Keratinocyte (primary cell): ENCODE data around the gene SRD5A1. TPM values are rescaled to one million over a fixed set of nuclear protein-coding genes. Genes with fewer than 3 reads are reported as not detected.

Experiments used
- DNase-seq: peaks from one replicate; pipeline ENCODE4 v3.0.0-alpha.2; 2011; ENCODE audit warnings: low read depth, missing footprints, low spot score
- FAIRE-seq: peaks from 2 replicates; lab custom pipeline; 2011; peaks lifted over from hg19 to GRCh38; lab: Jason Lieb, UNC
- H2AFZ ChIP-seq: 2 replicates; pipeline ENCODE4 v1.6.0; 2012; ENCODE audit warnings: low read length, control low read depth, inconsistent platforms; ENCODE audit not compliant: control insufficient read depth
- H3K27ac ChIP-seq: 2 replicates; pipeline ENCODE4 v1.5.1; 2011; ENCODE audit warnings: low read length; ENCODE audit not compliant: control insufficient read depth, insufficient read depth
- H3K27me3 ChIP-seq: 3 replicates; pipeline ENCODE4 v1.6.0; 2011; ENCODE audit warnings: low read length; ENCODE audit not compliant: control insufficient read depth, insufficient read depth; ENCODE audit errors: extremely low read depth
- H3K36me3 ChIP-seq, 2 experiments: 2 replicates in 1 of 2; 3 replicates in 1 of 2; pipeline ENCODE4 v1.5.1; 2011; ENCODE audit warnings: low read length in 2 of 2, mild to moderate bottlenecking in 1 of 2; ENCODE audit not compliant: control insufficient read depth in 2 of 2, insufficient read depth in 2 of 2; ENCODE audit errors: extremely low read depth in 1 of 2
- H3K4me1 ChIP-seq: 3 replicates; pipeline ENCODE4 v1.5.1; 2011; ENCODE audit warnings: low read length; ENCODE audit not compliant: control insufficient read depth, insufficient read depth; ENCODE audit errors: extremely low read depth
- H3K4me2 ChIP-seq: 3 replicates; pipeline ENCODE4 v1.6.0; 2011; ENCODE audit warnings: low read depth, low read length; ENCODE audit not compliant: control insufficient read depth, insufficient read depth; ENCODE audit errors: extremely low read depth
- H3K4me3 ChIP-seq, 3 experiments: fragments of 200-600 bp in 1 of 3; sonication (generic) in 1 of 3; 2 replicates in 2 of 3; 3 replicates in 1 of 3; pipeline ENCODE4 v1.5.1; 2011 to 2016; ENCODE audit warnings: low read length in 3 of 3, mild to moderate bottlenecking in 3 of 3, control low read depth in 2 of 3, inconsistent platforms in 1 of 3, low read depth in 1 of 3, mixed read lengths in 1 of 3, mixed run types in 1 of 3, moderate library complexity in 1 of 3; ENCODE audit not compliant: control insufficient read depth in 2 of 3, insufficient read depth in 2 of 3; ENCODE audit errors: extremely low read depth in 1 of 3
- H3K79me2 ChIP-seq: 2 replicates; pipeline ENCODE4 v1.6.0; 2012; ENCODE audit warnings: low read length; ENCODE audit not compliant: control insufficient read depth, insufficient read depth
- H3K9ac ChIP-seq: 3 replicates; pipeline ENCODE4 v1.6.0; 2011; ENCODE audit warnings: low read length; ENCODE audit not compliant: control insufficient read depth, insufficient read depth; ENCODE audit errors: extremely low read depth
- H3K9me1 ChIP-seq: 3 replicates; pipeline ENCODE4 v1.6.0; 2011; ENCODE audit warnings: low read length; ENCODE audit not compliant: control insufficient read depth, insufficient read depth; ENCODE audit errors: extremely low read depth
- H3K9me3 ChIP-seq: 2 replicates; pipeline ENCODE4 v1.5.1; 2012; ENCODE audit warnings: low read depth, low read length; ENCODE audit not compliant: control insufficient read depth
- H4K20me1 ChIP-seq: 3 replicates; pipeline ENCODE4 v1.6.0; 2011; ENCODE audit warnings: low read length; ENCODE audit not compliant: control insufficient read depth, insufficient read depth; ENCODE audit errors: extremely low read depth
- CTCF ChIP-seq, 3 experiments: IDR thresholded peaks in 1 of 3; conservative IDR thresholded peaks in 1 of 3; optimal IDR thresholded peaks in 1 of 3; 2 replicates in 2 of 3; 3 replicates in 1 of 3; pipeline versions ENCODE3 to v1.5.1; 2011; ENCODE audit warnings: low read length in 3 of 3, mild to moderate bottlenecking in 3 of 3, moderate library complexity in 2 of 3, control low read depth in 1 of 3, inconsistent platforms in 1 of 3; ENCODE audit not compliant: insufficient read depth in 2 of 3; ENCODE audit errors: extremely low read depth in 1 of 3
- EZH2 ChIP-seq: IDR thresholded peaks from one replicate; pipeline ENCODE4 v1.6.1; 2012; ENCODE audit warnings: inconsistent platforms, mild to moderate bottlenecking, low read length, moderate library complexity
- dilution Hi-C: fragments of 300-500 bp; cut with MboI; formaldehyde crosslinking; loops from one replicate; pipeline ENCODE4 v1.7.0; 2020; ENCODE audit warnings: low sequenced_read_pairs; ENCODE audit not compliant: extremely low pct_ligation_motif_present
- polyA minus RNA-seq, 3 experiments: library from RNA; depleted of rRNA, polyadenylated mRNA; stranded (reverse); fragments of >200 nt; gene quantifications; 1 replicate in 1 of 3; 2 replicates in 1 of 3; 3 replicates in 1 of 3; pipeline ENCODE4 v1.2.3, GENCODE V29; 2011
- polyA plus RNA-seq, 5 experiments: library from polyadenylated mRNA; depleted of rRNA in 3 of 5; stranded (reverse) in 3 of 5; stranded (forward) in 1 of 5; unstranded in 1 of 5; fragments of >200 nt; gene quantifications; 1 replicate in 1 of 5; 2 replicates in 3 of 5; 3 replicates in 1 of 5; pipeline versions ENCODE4 v1.2.1 to v1.2.3, GENCODE V29; 2011 to 2012; ENCODE audit warnings: missing spikeins in 2 of 5, low read depth in 1 of 5, low replicate concordance in 1 of 5

SRD5A1 gene
- polyA plus RNA-seq (17.0 to 52.0 TPM (median 35.4 TPM) in 3 replicates), polyA minus RNA-seq (25.0 to 39.1 TPM (median 32.7 TPM) in 3 replicates)
- polyA plus RNA-seq (2011; ENCODE audit: low read depth), result 12.2 TPM
- polyA plus RNA-seq (2011; cell fraction: cytosol; rRNA removed), result 22.4 and 27.3 TPM in 2 replicates
- 23.8 and 25.5 TPM in 2 replicates for polyA plus RNA-seq (2011; cell fraction: nucleus; rRNA removed)
- polyA plus RNA-seq (2012; ENCODE audit: low replicate concordance), result 15.5 and 23.6 TPM in 2 replicates
- polyA minus RNA-seq (2011; cell fraction: cytosol; rRNA and poly(A)+ RNA removed), result 33.4 TPM
- 13.5 and 24.2 TPM in 2 replicates for polyA minus RNA-seq (2011; cell fraction: nucleus; rRNA and poly(A)+ RNA removed)

DNA sequence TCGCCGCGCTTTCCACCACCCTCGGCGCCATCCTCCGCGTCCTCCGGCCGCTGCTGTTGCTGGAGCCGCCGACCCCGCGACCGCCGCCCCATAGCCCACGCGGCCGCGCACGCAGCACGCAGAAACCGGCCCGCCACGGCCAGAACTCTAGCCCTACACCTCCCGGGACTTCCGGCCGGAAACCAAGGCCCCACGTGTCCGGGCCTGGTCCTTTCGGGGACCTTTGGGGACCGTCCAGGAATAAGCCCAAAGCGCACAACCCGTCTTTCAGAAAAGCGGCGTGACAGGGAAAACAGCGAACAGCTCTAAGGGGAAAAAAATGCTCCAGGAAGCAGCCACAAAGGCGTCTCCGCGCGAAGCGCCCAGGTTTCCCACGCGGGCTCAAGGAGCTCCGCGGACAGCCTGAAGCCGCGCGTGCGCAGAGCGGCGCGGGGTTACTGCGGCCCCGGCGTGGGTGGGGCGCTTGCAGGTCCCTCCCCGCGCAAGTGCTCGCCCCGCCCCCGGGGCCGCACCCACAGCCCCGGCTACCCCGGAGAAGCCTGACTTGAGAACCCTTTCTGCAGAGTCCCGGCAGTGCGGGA, at the start of gene SRD5A1, which contains the start of gene NSUN2:
TSS of gene SRD5A1 (plus strand) at position 553 of the 581 bp plus-strand sequence. CDS start 137 bp downstream, outside the sequence.
TSS of gene NSUN2 (minus strand) at position 157 of the 581 bp plus-strand sequence. CDS start at position 92, 65 bp downstream.
- Histone ChIP-seq H3K36me3 (peaks cover 10 to 23% of the 10 kb centered on the region in 2 experiments), H2AFZ (peak within 1 kb of the TSS; percentile 91), H3K27ac (peak within 1 kb of the TSS; percentile 98), H4K20me1 (peaks cover 12% of the 10 kb centered on the region), H3K79me2 (peaks cover 81% of the 10 kb centered on the region), H3K9ac (peak within 1 kb of the TSS; percentile 96), H3K9me3 (no peaks in the 10 kb centered on the region), H3K27me3 (no peaks in the 10 kb centered on the region), H3K9me1 (peaks cover 7% of the 10 kb centered on the region), H3K4me2 (peak within 1 kb of the TSS; percentile 91), H3K4me3 (peak within 1 kb of the TSS; percentile 70 to 82 (median 76)), H3K4me1 (peaks cover 44% of the 10 kb centered on the region)
- TF ChIP-seq EZH2 (no peak), CTCF (optimal IDR thresholded peaks at IDR 0.05 in 1 of 3, IDR thresholded peaks at IDR 0.05 in 1 of 3, conservative IDR thresholded peaks at IDR 0.05 in 1 of 3; ENCODE audit: extremely low read depth in 1 of 3, insufficient read depth in 2 of 3, low read length in 3 of 3) (no peak)
- dilution Hi-C loops, result no loop called here
- DNase-seq, result peak; percentile 66
- FAIRE-seq, result no peak

DNA sequence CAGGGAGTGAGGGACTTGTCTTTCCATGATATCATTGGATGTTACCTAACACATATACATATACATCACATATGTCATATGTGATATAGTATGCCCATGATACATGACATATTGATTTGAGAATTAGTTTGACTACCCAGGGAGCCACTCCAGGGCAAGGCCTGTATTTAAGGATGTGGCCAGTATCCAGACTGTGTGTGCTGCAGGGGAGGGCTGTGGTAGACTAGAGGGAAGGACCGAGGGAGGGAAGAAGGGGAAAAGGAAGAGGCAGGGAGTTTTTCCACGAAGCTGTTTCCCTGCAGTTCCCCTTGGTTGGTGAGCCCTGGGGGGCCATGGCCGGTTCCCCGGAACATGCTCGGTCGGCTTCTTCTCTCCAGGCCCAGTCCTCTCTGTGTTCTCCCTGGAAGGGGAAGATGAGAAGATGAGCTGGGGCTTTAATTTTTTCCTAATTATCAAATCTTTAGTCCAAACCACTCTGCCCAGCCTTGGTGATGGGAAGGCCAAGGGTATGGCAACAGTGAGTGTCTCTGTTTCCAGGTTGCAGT, 49.1 kb upstream of the SRD5A1 start:
- no peaks in the 10 kb centered on the region for H3K9me1 ChIP-seq
- H3K9ac ChIP-seq, result no peak overlapping the region
- peaks cover 46% of the 10 kb centered on the region for H3K27me3 ChIP-seq
- no peak overlapping the region for H3K4me2 ChIP-seq
- H3K9me3 ChIP-seq, result no peaks in the 10 kb centered on the region
- no peaks in the 10 kb centered on the region for H4K20me1 ChIP-seq
- no peak overlapping the region for H3K4me3 ChIP-seq
- no peaks in the 10 kb centered on the region for H3K4me1 ChIP-seq
- H3K36me3 ChIP-seq, result no peaks in the 10 kb centered on the region
- no peak overlapping the region for H2AFZ ChIP-seq
- no peaks in the 10 kb centered on the region for H3K79me2 ChIP-seq
- dilution Hi-C loops, result no loop called here
- no peak overlapping the region for H3K27ac ChIP-seq
- no peak for TF ChIP-seq CTCF (optimal IDR thresholded peaks at IDR 0.05 in 1 of 3, IDR thresholded peaks at IDR 0.05 in 1 of 3, conservative IDR thresholded peaks at IDR 0.05 in 1 of 3; ENCODE audit: extremely low read depth in 1 of 3, insufficient read depth in 2 of 3, low read length in 3 of 3)
- TF ChIP-seq EZH2, result no peak
- no peak for DNase-seq
- FAIRE-seq, result no peak
